WTC11 (cell line): Measurements from ENCODE around the gene LRRC70.

Experiments used
- CBFB ChIP-seq: sonication (generic); formaldehyde crosslinking; IDR thresholded peaks from 2 replicates; pipeline ENCODE4 v1.8.1; 2022; ENCODE audit warnings: mild to moderate bottlenecking, low read depth, missing genetic modification reagents
- HMGA2 ChIP-seq: fragments of 250-450 bp; sonication (Bioruptor Pico); IDR thresholded peaks from 2 replicates; pipeline ENCODE4 v1.4.0; 2021; ENCODE audit warnings: mild to moderate bottlenecking, moderate library complexity
- NR2C2 ChIP-seq: sonication (generic); formaldehyde crosslinking; IDR thresholded peaks from 2 replicates; pipeline ENCODE4 v1.8.0; 2022; ENCODE audit warnings: mild to moderate bottlenecking, missing genetic modification reagents
- SMAD4 ChIP-seq: sonication (generic); formaldehyde crosslinking; IDR thresholded peaks from 2 replicates; pipeline ENCODE4 v1.8.0; 2022; ENCODE audit warnings: mild to moderate bottlenecking, missing genetic modification reagents
- SP1 ChIP-seq: sonication (generic); formaldehyde crosslinking; conservative IDR thresholded peaks from 2 replicates; pipeline ENCODE4 v1.8.1; 2022; ENCODE audit warnings: missing genetic modification reagents
- TF ChIP-seq, protein P1 (sequence below): fragments of 200-600 bp; IDR thresholded peaks from 2 replicates; pipeline ENCODE4 v1.8.0; 2022; ENCODE audit warnings: antibody characterized with exemption
- TF ChIP-seq, protein P2 (sequence below): sonication (generic); formaldehyde crosslinking; IDR thresholded peaks from 2 replicates; pipeline ENCODE4 v1.8.0; 2022; ENCODE audit warnings: mild to moderate bottlenecking, missing genetic modification reagents
- TF ChIP-seq, protein P3 (sequence below): sonication (generic); formaldehyde crosslinking; IDR thresholded peaks from 2 replicates; pipeline ENCODE4 v1.8.0; 2023; ENCODE audit warnings: missing genetic modification reagents
- TF ChIP-seq, protein P4 (sequence below): fragments of 250-450 bp; sonication (Bioruptor Pico); IDR thresholded peaks from 2 replicates; pipeline ENCODE4 v1.9.0; 2021; ENCODE audit warnings: moderate library complexity, mild to moderate bottlenecking, inconsistent platforms, borderline replicate concordance
- TF ChIP-seq, protein P5 (sequence below): sonication (generic); formaldehyde crosslinking; IDR thresholded peaks from 2 replicates; pipeline ENCODE4 v1.8.1; 2022; ENCODE audit warnings: mild to moderate bottlenecking, missing genetic modification reagents, moderate library complexity, borderline replicate concordance
- TF ChIP-seq, protein P6 (sequence below): sonication (generic); formaldehyde crosslinking; IDR thresholded peaks from 2 replicates; pipeline ENCODE4 v1.8.1; 2022; ENCODE audit warnings: low read depth, missing genetic modification reagents, borderline replicate concordance

DNA sequence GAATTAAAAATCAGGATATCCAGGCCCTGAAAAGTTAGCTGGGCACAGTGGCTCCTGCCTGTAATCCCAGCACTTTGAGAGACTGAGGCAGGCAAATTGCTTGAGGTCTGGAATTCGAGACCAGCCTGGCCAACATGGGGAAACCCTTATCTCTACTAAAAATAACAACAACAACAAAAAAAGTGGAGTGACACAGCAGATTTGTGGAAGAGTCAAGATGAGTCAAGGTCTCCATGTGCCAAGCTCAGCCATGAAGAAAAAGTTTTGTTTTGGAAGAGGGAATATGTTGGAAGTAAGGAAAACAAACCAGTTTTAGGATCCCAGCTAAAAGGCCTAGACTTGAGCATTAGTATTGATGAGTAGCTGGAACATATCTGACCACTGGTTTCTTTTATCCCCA is 14.7 kb downstream of the LRRC70 start:
- TF ChIP-seq SMAD4 (CRISPR knock-in tag) (no peak), CBFB (CRISPR knock-in tag) (no peak), HMGA2 (CRISPR knock-in tag) (no peak), SP1 (no peak), NR2C2 (no peak)
- TF ChIP-seq, protein P1, sequence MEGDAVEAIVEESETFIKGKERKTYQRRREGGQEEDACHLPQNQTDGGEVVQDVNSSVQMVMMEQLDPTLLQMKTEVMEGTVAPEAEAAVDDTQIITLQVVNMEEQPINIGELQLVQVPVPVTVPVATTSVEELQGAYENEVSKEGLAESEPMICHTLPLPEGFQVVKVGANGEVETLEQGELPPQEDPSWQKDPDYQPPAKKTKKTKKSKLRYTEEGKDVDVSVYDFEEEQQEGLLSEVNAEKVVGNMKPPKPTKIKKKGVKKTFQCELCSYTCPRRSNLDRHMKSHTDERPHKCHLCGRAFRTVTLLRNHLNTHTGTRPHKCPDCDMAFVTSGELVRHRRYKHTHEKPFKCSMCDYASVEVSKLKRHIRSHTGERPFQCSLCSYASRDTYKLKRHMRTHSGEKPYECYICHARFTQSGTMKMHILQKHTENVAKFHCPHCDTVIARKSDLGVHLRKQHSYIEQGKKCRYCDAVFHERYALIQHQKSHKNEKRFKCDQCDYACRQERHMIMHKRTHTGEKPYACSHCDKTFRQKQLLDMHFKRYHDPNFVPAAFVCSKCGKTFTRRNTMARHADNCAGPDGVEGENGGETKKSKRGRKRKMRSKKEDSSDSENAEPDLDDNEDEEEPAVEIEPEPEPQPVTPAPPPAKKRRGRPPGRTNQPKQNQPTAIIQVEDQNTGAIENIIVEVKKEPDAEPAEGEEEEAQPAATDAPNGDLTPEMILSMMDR: no peak
- TF ChIP-seq, protein P2, sequence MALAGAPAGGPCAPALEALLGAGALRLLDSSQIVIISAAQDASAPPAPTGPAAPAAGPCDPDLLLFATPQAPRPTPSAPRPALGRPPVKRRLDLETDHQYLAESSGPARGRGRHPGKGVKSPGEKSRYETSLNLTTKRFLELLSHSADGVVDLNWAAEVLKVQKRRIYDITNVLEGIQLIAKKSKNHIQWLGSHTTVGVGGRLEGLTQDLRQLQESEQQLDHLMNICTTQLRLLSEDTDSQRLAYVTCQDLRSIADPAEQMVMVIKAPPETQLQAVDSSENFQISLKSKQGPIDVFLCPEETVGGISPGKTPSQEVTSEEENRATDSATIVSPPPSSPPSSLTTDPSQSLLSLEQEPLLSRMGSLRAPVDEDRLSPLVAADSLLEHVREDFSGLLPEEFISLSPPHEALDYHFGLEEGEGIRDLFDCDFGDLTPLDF (CRISPR knock-in tag): no peak
- TF ChIP-seq, protein P3, sequence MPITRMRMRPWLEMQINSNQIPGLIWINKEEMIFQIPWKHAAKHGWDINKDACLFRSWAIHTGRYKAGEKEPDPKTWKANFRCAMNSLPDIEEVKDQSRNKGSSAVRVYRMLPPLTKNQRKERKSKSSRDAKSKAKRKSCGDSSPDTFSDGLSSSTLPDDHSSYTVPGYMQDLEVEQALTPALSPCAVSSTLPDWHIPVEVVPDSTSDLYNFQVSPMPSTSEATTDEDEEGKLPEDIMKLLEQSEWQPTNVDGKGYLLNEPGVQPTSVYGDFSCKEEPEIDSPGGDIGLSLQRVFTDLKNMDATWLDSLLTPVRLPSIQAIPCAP: no peak
- TF ChIP-seq, protein P4, sequence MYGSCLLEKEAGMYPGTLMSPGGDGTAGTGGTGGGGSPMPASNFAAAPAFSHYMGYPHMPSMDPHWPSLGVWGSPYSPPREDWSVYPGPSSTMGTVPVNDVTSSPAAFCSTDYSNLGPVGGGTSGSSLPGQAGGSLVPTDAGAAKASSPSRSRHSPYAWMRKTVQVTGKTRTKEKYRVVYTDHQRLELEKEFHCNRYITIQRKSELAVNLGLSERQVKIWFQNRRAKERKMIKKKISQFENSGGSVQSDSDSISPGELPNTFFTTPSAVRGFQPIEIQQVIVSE (CRISPR knock-in tag): no peak
- TF ChIP-seq, protein P5, sequence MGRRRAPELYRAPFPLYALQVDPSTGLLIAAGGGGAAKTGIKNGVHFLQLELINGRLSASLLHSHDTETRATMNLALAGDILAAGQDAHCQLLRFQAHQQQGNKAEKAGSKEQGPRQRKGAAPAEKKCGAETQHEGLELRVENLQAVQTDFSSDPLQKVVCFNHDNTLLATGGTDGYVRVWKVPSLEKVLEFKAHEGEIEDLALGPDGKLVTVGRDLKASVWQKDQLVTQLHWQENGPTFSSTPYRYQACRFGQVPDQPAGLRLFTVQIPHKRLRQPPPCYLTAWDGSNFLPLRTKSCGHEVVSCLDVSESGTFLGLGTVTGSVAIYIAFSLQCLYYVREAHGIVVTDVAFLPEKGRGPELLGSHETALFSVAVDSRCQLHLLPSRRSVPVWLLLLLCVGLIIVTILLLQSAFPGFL (CRISPR knock-in tag): no peak
- TF ChIP-seq, protein P6, sequence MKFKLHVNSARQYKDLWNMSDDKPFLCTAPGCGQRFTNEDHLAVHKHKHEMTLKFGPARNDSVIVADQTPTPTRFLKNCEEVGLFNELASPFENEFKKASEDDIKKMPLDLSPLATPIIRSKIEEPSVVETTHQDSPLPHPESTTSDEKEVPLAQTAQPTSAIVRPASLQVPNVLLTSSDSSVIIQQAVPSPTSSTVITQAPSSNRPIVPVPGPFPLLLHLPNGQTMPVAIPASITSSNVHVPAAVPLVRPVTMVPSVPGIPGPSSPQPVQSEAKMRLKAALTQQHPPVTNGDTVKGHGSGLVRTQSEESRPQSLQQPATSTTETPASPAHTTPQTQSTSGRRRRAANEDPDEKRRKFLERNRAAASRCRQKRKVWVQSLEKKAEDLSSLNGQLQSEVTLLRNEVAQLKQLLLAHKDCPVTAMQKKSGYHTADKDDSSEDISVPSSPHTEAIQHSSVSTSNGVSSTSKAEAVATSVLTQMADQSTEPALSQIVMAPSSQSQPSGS (CRISPR knock-in tag): no peak
